CD4-positive, alpha-beta memory T cell (primary cell): ENCODE results near the gene EIF2B2. TPM values are rescaled to one million over a fixed set of nuclear protein-coding genes. Genes with fewer than 3 reads are reported as not detected.
A peak's percentile ranks its signal among the peaks of the same experiment; 100 is the strongest.
"Not testable (repeated sequence)": the region's sequence is repeated elsewhere in the genome, so short reads cannot be mapped to it uniquely, and the experiment has no call there.

Experiments used
- CTCF ChIA-PET: fragments of 350-600 bp; sonication (Branson Sonifier 250); formaldehyde crosslinking; loops from one replicate; lab custom pipeline; 2021; ENCODE audit warnings: inconsistent platforms; ENCODE audit not compliant: partially characterized antibody; lab: Charles Lee
- POLR2A ChIA-PET: fragments of 350-600 bp; sonication (Branson Sonifier 250); formaldehyde crosslinking; loops from one replicate; lab custom pipeline; 2021; ENCODE audit not compliant: partially characterized antibody; lab: Charles Lee
- DNase-seq, 5 donors: peaks; one replicate each; pipeline versions ENCODE4 v3.0.0 to v3.0.0-alpha.2; 2020 to 2022; ENCODE audit warnings: mixed read lengths in 1 of 5
- H3K27ac ChIP-seq: one replicate; pipeline ENCODE4 v1.7.0; 2013; ENCODE audit warnings: low read depth, low read length
- H3K27me3 ChIP-seq: 2 replicates; pipeline ENCODE4 v1.7.0; 2013; ENCODE audit warnings: mild to moderate bottlenecking, low read length, moderate library complexity; ENCODE audit not compliant: insufficient read depth
- H3K36me3 ChIP-seq: 2 replicates; pipeline ENCODE4 v1.7.0; 2013; ENCODE audit warnings: mild to moderate bottlenecking, low read length, moderate library complexity; ENCODE audit not compliant: insufficient read depth
- H3K4me1 ChIP-seq: 2 replicates; pipeline ENCODE4 v1.7.0; 2013; ENCODE audit warnings: mild to moderate bottlenecking, low read length, moderate library complexity; ENCODE audit not compliant: insufficient read depth
- H3K4me3 ChIP-seq, 2 donors: one replicate each; pipeline ENCODE4 v1.7.0; 2013; ENCODE audit warnings: low read length in 2 of 2, mild to moderate bottlenecking in 1 of 2
- H3K9me3 ChIP-seq, 2 donors: one replicate each; pipeline ENCODE4 v1.7.0; 2013; ENCODE audit warnings: low read length in 2 of 2, control low read depth in 1 of 2; ENCODE audit not compliant: control insufficient read depth in 1 of 2
- H3K27ac Mint-ChIP-seq, 7 donors: one replicate each; pipeline ENCODE4 v1.8.0; 2020 to 2021; ENCODE audit warnings: mixed read lengths in 7 of 7, mild to moderate bottlenecking in 6 of 7, inconsistent platforms in 3 of 7, moderate library complexity in 3 of 7
- H3K27me3 Mint-ChIP-seq, 2 donors: one replicate each; pipeline ENCODE4 v1.8.0; 2020 to 2021; ENCODE audit warnings: mixed read lengths in 2 of 2
- H3K36me3 Mint-ChIP-seq, 2 donors: one replicate each; pipeline ENCODE4 v1.8.0; 2020 to 2021; ENCODE audit warnings: mixed read lengths in 2 of 2, inconsistent platforms in 1 of 2, mild to moderate bottlenecking in 1 of 2
- H3K4me1 Mint-ChIP-seq, 4 donors: one replicate each; pipeline ENCODE4 v1.8.0; 2020 to 2021; ENCODE audit warnings: mixed read lengths in 4 of 4, mild to moderate bottlenecking in 1 of 4
- H3K4me3 Mint-ChIP-seq, 8 donors: one replicate each; pipeline ENCODE4 v1.8.0; 2020 to 2021; ENCODE audit warnings: mixed read lengths in 8 of 8, mild to moderate bottlenecking in 7 of 8, moderate library complexity in 6 of 8, inconsistent platforms in 3 of 8
- H3K9me3 Mint-ChIP-seq, 8 donors: one replicate each; pipeline ENCODE4 v1.8.0; 2020 to 2021; ENCODE audit warnings: mixed read lengths in 8 of 8, mild to moderate bottlenecking in 5 of 8, inconsistent platforms in 3 of 8, moderate library complexity in 1 of 8
- intact Hi-C: fragments of 100-400 bp; cut with micrococcal nuclease; formaldehyde crosslinking; loops from one replicate; pipeline ENCODE4 v1.15.1; 2023
- polyA plus RNA-seq, 2 donors: library from polyadenylated mRNA; unstranded; fragments of 300-500 nt; fragmentation: Illumina TruSeq; gene quantifications; one replicate each; pipeline ENCODE4 v1.2.3, GENCODE V29; 2021
- total RNA-seq, 2 experiments: library from RNA; stranded (reverse); gene quantifications; one replicate each; pipeline ENCODE4 v1.2.3, GENCODE V29; 2021

Gene EIF2B2
- total and polyA plus RNA-seq, 4 experiments from 2014 or later, result 31.3 to 38.8 (median 32.2) TPM

DNA sequence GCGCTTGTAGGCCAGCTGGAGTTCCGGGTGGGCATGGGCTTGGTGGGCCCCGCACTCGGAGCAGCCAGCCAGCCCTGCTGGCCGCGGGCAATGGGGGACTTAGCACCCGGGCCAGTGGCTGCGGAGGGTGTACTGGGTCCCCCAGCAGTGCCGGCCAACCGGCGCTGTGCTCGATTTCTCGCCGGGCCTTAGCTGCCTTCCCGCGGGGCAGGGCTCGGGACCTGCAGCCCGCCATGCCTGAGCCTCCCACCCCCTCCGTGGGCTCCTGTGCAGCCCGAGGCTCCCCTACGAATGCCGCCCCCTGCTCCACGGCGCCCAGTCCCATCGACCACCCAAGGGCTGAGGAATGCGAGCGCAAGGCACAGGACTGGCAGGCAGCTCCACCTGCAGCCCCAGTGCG lies 8.5 kb upstream of the EIF2B2 start:
- H3K4me1 ChIP-seq, CTCF ChIA-PET, H3K9me3 Mint-ChIP-seq, H3K4me3 Mint-ChIP-seq, H3K27me3 Mint-ChIP-seq, H3K27ac Mint-ChIP-seq, DNase-seq, POLR2A ChIA-PET, H3K4me1 Mint-ChIP-seq, H3K36me3 Mint-ChIP-seq, H3K36me3 ChIP-seq, H3K27ac ChIP-seq, H3K9me3 ChIP-seq, intact Hi-C loops, H3K27me3 ChIP-seq, H3K4me3 ChIP-seq: not testable (repeated sequence)

GRCh38 chr14:74995781-74996180 lies 6.9 kb upstream of the EIF2B2 start:
- H3K4me3 Mint-ChIP-seq, intact Hi-C loops, H3K27ac Mint-ChIP-seq, H3K27me3 ChIP-seq, H3K4me1 Mint-ChIP-seq, H3K4me1 ChIP-seq, H3K36me3 ChIP-seq, H3K9me3 Mint-ChIP-seq, CTCF ChIA-PET, H3K27ac ChIP-seq, H3K36me3 Mint-ChIP-seq, POLR2A ChIA-PET, DNase-seq, H3K4me3 ChIP-seq, H3K9me3 ChIP-seq, H3K27me3 Mint-ChIP-seq: not testable (repeated sequence)

DNA sequence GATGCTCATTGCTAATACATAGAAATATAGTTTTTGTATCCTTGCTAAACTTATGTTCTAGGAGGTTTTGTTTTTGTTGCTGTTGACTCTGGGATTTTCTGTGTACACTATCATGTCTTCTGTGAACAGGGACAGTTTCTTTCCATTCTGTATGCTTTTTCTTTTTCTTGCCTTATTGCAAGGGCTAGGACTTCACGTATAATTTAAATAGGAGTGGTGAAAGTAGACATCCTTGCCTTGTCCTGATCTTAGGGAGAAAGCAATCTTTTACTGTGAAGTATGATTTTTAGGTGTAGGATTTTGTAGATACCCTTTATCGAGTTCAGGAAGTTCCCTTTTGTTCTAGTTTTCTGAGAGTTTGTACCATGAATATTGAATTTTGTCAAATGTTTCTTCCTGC lies 1.5 kb upstream of the EIF2B2 start:
- no peaks in the 10 kb centered on the region for H3K27me3 ChIP-seq
- Mint-ChIP-seq H3K4me3 (peak overlapping the region in 4 of 8 donors; percentile 5 to 97 (median 30)), H3K4me1 (peaks cover 27 to 44% (median 35%) of the 10 kb centered on the region in 4 donors), H3K27ac (peak overlapping the region; percentile 37 to 100 (median 99)), H3K36me3 (peaks cover 19 to 37% of the 10 kb centered on the region in 2 donors), H3K9me3 (no peaks in the 10 kb centered on the region), H3K27me3 (no peaks in the 10 kb centered on the region)
- ChIA-PET CTCF (no interaction called here), POLR2A (interaction anchor here (1.6 kb wide), 1 partner anchor 55 kb away, joined by 3 read pairs; no protein-coding TSS in a partner anchor)
- H3K4me1 ChIP-seq, result peaks cover 25% of the 10 kb centered on the region
- no peak for DNase-seq
- H3K27ac ChIP-seq, result peak overlapping the region; percentile 80
- H3K4me3 ChIP-seq, result no peak overlapping the region
- intact Hi-C loops, result loop anchor here (5.0 kb wide), 1 partner anchor 126 kb away; the partner anchor contains the start of gene NEK9
- peaks cover 9% of the 10 kb centered on the region for H3K36me3 ChIP-seq
- H3K9me3 ChIP-seq, result no peaks in the 10 kb centered on the region

GRCh38 chr14:75001899-75002298 lies 822 bp upstream of the EIF2B2 start:
- Histone ChIP-seq H3K4me1 (peaks cover 25% of the 10 kb centered on the region), H3K4me3 (peak overlapping the region in 1 of 2 donors; percentile 70), H3K9me3 (no peaks in the 10 kb centered on the region), H3K27ac (peak overlapping the region; percentile 80), H3K36me3 (peaks cover 15% of the 10 kb centered on the region), H3K27me3 (no peaks in the 10 kb centered on the region)
- Mint-ChIP-seq H3K27ac (peak overlapping the region; percentile 94 to 100 (median 99)), H3K4me3 (peak overlapping the region; percentile 93 to 98 (median 97)), H3K36me3 (peaks cover 25 to 43% of the 10 kb centered on the region in 2 donors), H3K27me3 (no peaks in the 10 kb centered on the region), H3K9me3 (no peaks in the 10 kb centered on the region), H3K4me1 (peaks cover 29 to 44% (median 36%) of the 10 kb centered on the region in 4 donors)
- ChIA-PET CTCF (interaction anchor here (1.2 to 1.4 kb wide), 2 partner anchors 56 to 141 kb away, joined by 3 to 5 read pairs; no protein-coding TSS in a partner anchor), POLR2A (interaction anchor here (1.0 to 2.5 kb wide), 6 partner anchors 10 to 137 kb away, joined by 3 to 16 read pairs (median 4); partner anchors contain the start of genes NEK9 and ZC2HC1C)
- intact Hi-C loops, result loop anchor here (1.0 to 5.0 kb wide), 8 partner anchors 49 to 509 kb away; partner anchors contain the start of genes ACYP1, ISCA2, MLH3 and NEK9
- no peak for DNase-seq

GRCh38 chr14:75003250-75004027 lies 718 bp downstream of the EIF2B2 start:
- no peaks in the 10 kb centered on the region for H3K27me3 ChIP-seq
- Mint-ChIP-seq H3K27ac (peak overlapping the region; percentile 94 to 100 (median 99)), H3K4me3 (peak overlapping the region; percentile 93 to 98 (median 97)), H3K9me3 (no peaks in the 10 kb centered on the region), H3K27me3 (no peaks in the 10 kb centered on the region), H3K4me1 (peaks cover 31 to 51% (median 40%) of the 10 kb centered on the region in 4 donors), H3K36me3 (peaks cover 39 to 57% of the 10 kb centered on the region in 2 donors)
- DNase-seq, result peak in 1 of 5 donors; percentile 3
- CTCF ChIA-PET, result interaction anchor here (1.3 to 1.7 kb wide), 5 partner anchors 8 to 142 kb away, joined by 3 to 10 read pairs (median 4); no protein-coding TSS in a partner anchor
- H3K27ac ChIP-seq, result peak overlapping the region; percentile 80
- peaks cover 25% of the 10 kb centered on the region for H3K4me1 ChIP-seq
- H3K9me3 ChIP-seq, result no peaks in the 10 kb centered on the region
- peak overlapping the region; percentile 70 to 89 for H3K4me3 ChIP-seq
- POLR2A ChIA-PET, result interaction anchor here (1.0 to 2.5 kb wide), 17 partner anchors 8 to 291 kb away, joined by 3 to 16 read pairs (median 4); partner anchors contain the start of genes ACYP1, DLST and ZC2HC1C
- H3K36me3 ChIP-seq, result peaks cover 31% of the 10 kb centered on the region
- intact Hi-C loops, result loop anchor here (2.0 to 5.0 kb wide), 2 partner anchors 47 to 124 kb away; partner anchors contain the start of genes MLH3 and NEK9

DNA sequence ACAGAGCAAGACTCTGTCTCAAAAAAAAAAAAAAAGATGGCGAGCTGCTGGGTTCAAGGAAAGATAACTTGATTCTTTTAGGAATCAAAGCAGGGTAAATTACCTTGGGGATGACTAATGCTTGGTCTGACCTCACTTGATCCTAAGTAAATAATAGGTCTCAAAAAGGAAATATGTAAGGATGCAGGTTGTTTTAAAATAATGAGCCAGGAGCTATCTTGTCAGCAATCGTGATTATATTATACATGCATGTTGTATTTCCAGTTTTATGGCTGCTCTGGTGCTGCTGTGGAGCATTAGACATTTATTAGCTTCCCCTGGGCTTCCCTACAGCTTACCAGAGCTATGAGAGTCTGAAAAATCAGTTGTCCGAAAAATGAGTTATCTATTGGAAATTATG lies 2.6 kb downstream of the EIF2B2 start:
- Histone ChIP-seq H3K4me1 (peaks cover 25% of the 10 kb centered on the region), H3K27ac (no peak overlapping the region), H3K36me3 (peaks cover 47% of the 10 kb centered on the region), H3K4me3 (no peak overlapping the region), H3K27me3 (no peaks in the 10 kb centered on the region), H3K9me3 (no peaks in the 10 kb centered on the region)
- intact Hi-C loops, result no loop called here
- POLR2A ChIA-PET, result interaction anchor here (0.7 kb wide), 1 partner anchor 59 kb away, joined by 3 read pairs; the partner anchor contains the start of gene ACYP1
- Mint-ChIP-seq H3K4me1 (peaks cover 33 to 54% (median 43%) of the 10 kb centered on the region in 4 donors), H3K27me3 (no peaks in the 10 kb centered on the region), H3K36me3 (peaks cover 57 to 75% of the 10 kb centered on the region in 2 donors), H3K4me3 (peak overlapping the region in 2 of 8 donors; percentile 9 to 46), H3K27ac (peak overlapping the region in 5 of 7 donors; percentile 21 to 96 (median 61)), H3K9me3 (no peaks in the 10 kb centered on the region)
- no peak for DNase-seq
- CTCF ChIA-PET, result interaction anchor here (1.3 kb wide), 1 partner anchor 18 kb away, joined by 4 read pairs; no protein-coding TSS in a partner anchor

- H3K27ac ChIP-seq, result no peak overlapping the region
- H3K4me1 ChIP-seq, result peaks cover 7% of the 10 kb centered on the region
- ChIA-PET POLR2A (no interaction called here), CTCF (no interaction called here)
- Mint-ChIP-seq H3K4me1 (peaks cover 22 to 46% (median 34%) of the 10 kb centered on the region in 4 donors), H3K9me3 (no peaks in the 10 kb centered on the region), H3K36me3 (peaks cover 59 to 80% of the 10 kb centered on the region in 2 donors), H3K27me3 (no peaks in the 10 kb centered on the region), H3K27ac (peak overlapping the region in 3 of 7 donors; percentile 9 to 48 (median 38)), H3K4me3 (no peak overlapping the region)
- peaks cover 61% of the 10 kb centered on the region for H3K36me3 ChIP-seq
- no peaks in the 10 kb centered on the region for H3K9me3 ChIP-seq
- H3K27me3 ChIP-seq, result no peaks in the 10 kb centered on the region
- no peak for DNase-seq
- intact Hi-C loops, result no loop called here
- no peak overlapping the region for H3K4me3 ChIP-seq
Observed at GRCh38 chr14:75009176-75009575, 6.5 kb downstream of the EIF2B2 start.
